ENCODE measurements around the gene ZC3H10.

The ZC3H10 gene

DNA sequence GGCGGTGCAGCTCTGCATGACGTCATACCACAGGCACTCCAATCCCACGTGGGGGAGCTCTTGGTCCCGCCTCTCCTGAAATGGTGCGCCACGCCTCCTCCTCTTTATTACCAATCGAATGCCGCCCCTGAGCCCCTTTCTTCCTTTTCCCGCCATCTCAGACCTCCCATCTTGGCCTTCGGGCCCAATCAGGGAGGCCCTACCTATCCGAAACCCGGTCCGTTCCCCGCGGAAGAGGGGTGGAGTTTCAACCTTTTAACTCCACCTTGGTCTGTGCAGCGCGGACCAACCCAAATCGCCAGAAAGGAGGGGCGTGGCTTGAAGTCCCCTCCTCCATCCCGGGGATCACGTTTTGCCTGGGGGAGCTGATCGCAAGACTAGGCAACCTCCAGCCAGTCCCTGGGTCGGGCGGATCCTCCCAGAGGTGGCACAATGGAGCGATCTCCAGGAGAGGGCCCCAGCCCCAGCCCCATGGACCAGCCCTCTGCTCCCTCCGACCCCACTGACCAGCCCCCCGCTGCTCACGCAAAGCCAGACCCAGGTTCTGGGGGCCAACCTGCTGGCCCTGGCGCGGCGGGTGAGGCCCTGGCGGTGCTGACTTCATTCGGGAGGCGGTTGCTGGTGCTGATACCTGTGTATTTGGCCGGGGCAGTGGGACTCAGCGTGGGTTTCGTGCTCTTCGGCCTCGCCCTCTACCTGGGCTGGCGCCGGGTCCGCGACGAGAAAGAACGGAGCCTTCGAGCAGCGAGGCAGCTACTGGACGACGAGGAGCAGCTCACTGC is 10.0 kb downstream of the ZC3H10 start, which contains the start of gene ESYT1:
TSS of gene ESYT1 (plus strand) at position 380 of the 782 bp plus-strand sequence. CDS start at position 433, 53 bp downstream.
- peak; percentile 99 for DNase-seq (ENCODE audit: low spot score)

DNA sequence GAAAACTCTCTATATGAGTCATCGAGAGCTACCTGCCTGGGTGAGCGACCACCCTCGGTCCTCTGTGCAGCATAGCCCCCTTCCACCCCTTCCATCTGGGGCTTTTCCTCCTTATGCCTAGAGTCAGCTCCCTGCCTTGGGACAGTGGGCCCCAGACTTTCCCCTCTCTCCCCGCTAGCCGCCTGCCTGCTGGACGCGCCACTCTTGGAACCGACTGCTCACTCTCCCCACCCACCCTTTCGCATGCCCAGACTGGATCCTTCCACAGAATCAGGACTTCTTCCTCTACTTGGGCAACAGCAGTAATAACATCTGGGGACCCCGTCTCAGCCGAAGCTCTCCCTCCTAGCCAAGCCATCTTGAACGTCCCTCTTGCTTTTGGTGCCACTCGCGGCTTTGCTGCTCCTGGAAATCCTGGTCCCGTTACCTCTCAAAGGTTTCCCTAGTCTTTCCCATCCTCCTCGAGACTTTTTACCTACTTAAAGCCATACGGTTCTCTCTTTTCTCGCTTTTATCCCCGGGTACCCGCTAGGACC is 10.7 kb downstream of the ZC3H10 start:
- DNase-seq (ENCODE audit: low spot score) = no peak

DNA sequence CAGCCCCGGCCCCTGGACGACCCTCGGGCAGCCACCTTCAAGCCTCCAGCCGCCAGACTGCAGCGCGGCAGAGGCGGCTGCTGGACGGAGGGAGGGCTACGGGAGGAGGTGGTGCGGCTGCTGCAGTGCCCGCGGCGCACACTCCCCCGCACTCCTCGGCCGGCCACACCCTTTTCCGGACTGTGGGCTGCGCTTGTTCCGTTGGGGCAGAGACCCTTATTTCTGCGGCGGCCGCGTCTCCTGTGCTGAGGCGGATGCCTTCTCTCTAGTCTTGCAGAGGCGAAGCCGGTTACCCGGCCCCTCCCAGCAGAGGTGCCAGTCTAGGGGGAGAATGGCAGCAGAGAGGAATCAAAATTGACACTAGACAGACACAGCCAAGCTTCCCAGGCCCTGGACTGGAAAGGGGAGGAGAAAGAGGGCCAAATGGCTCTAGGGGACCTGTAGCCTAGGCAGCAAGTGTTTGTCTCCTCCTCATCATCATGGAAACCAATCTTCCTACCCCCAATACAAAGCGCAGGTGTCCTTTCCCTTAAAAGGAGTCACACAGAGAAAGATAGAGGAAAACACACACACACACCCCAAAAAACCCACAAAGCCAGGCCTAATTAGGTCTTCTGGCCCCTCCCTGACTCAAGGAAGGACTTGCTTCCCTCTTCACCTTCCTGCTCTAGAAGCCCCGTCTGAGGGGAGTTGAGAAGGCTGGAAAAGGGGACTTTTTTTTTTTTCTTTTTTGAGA is 11.3 kb downstream of the ZC3H10 start:
- peak; percentile 83 for DNase-seq (ENCODE audit: low spot score)

- no peak for DNase-seq (ENCODE audit: low spot score)
Observed at GRCh38 chr12:56129942-56130495, 12.0 kb downstream of the ZC3H10 start.

DNA sequence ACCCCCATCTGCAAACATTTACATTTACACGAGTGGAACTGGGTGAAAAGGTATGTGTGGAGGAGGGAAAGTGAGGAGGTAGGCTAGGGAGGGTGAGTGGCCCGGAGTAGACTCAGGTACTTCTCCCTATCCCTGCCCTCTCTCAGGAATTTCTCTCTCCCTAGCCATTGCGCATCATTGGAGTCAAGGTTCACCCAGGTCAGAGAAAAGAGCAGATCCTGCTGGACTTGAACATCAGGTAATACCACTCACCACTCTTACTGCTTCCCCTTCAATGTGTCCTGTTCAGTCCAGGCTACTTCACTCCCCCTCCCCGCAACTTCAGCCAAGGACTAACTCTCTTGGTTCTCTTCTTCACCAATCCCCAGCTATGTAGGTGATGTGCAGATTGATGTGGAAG is 12.8 kb downstream of the ZC3H10 start:
- no peak for DNase-seq (ENCODE audit: low spot score)

DNA sequence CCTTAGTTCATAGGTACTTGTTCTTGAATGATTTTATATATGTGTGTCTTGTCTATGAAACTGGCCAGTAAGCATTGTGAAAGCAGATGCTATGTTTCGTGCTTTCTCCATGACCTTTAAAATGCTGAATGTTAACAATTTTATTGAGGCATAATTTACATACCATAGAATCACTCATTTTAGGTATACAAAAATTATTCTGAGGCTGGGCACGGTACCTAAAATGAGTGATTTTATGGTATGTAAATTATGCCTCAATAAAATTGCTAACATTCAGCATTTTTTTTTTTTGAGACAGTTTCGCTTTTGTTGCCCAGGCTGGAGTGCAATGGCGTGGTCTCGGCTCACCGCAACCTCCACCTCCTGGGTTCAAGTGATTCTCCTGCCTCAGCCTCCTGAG is 16.8 kb downstream of the ZC3H10 start:
- no peak for DNase-seq (ENCODE audit: low spot score)

DNA sequence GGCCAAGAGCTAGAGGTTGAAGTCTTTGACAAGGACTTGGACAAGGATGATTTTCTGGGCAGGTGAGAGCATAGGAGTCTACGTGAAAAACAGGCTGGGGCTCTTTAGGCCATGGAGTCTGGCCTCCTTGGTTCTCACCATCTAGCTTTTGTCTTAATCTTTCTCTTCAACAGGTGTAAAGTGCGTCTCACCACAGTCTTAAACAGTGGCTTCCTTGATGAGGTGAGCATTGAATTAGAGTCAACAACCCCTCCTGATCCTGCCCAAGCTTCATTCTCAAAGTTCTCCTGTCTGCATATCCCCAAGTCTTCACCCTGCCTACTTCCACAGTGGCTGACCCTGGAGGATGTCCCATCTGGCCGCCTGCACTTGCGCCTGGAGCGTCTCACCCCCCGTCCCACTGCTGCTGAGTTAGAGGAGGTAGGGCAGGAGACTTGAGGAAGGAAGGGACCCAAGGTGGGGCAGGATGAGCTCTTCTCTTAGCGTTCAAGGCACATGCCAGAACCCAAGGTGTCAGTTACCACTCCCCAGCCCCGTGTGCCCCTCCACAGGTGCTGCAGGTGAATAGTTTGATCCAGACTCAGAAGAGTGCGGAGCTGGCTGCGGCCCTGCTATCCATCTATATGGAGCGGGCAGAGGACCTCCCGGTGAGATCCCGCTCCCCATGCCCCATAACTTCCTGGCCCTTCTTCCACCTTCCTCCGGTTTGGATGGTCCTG is 19.9 kb downstream of the ZC3H10 start:
- no peak for DNase-seq (ENCODE audit: low spot score)

GRCh38 chr12:56141946-56142784 is 24.1 kb downstream of the ZC3H10 start:
- no peak for DNase-seq (ENCODE audit: low spot score)

DNA sequence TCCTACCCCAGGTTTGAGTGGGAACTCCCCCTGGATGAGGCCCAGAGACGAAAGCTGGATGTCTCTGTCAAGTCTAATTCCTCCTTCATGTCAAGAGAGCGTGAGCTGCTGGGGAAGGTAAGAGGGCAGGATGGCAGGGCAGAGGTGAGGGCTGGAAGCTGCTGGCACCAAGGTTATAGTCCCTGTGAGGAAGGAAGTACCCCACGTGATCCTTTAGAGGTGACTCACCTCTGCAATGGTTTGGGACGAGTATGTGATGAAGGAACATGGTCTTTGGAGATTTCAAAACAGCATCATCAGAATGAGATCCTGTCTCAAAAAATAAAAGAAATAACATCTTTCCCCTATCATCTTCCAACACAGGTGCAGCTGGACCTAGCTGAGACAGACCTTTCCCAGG is 25.2 kb downstream of the ZC3H10 start:
- peak; percentile 45 for DNase-seq (ENCODE audit: low spot score)

DNA sequence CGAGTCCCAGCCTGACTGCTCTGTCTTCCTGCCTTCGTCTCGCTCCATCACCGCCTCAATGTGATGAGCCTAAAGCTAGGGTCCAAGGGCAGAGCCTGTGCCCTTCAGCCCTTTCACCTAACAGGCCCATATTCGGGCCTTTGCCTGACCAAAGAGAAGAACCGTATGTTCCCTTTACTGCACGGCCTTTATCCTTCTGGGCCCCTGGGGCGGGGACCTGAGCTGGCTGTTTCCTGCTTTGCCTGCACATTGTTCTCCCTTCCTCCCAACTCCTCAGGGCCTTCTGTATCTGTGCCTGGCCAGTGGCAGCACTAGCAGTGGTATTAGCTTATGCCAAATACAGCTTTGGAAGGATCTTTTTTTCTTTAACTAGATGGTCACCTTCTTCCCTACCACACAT is 25.8 kb downstream of the ZC3H10 start:
- no peak for DNase-seq (ENCODE audit: low spot score)

DNA sequence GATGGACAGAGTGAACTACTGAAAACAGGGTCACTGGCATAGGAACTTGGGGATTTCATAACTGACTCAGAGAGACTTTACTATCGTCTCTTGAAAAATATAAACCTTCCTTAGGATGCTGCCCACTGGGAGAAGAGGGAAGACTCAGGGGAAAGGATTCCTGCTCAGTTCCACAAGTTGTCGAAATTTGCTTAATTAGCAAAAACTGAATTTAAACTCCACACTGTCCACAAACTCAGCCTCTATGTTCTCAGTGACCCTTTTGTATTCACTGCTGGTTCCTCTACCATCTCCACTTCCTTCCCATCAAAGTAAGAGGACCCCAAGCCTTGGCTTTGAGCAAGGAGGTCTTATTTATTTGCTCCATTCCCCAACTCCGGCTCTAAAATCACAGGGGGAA is 27.2 kb downstream of the ZC3H10 start:
- no peak for DNase-seq (ENCODE audit: low spot score)

DNA sequence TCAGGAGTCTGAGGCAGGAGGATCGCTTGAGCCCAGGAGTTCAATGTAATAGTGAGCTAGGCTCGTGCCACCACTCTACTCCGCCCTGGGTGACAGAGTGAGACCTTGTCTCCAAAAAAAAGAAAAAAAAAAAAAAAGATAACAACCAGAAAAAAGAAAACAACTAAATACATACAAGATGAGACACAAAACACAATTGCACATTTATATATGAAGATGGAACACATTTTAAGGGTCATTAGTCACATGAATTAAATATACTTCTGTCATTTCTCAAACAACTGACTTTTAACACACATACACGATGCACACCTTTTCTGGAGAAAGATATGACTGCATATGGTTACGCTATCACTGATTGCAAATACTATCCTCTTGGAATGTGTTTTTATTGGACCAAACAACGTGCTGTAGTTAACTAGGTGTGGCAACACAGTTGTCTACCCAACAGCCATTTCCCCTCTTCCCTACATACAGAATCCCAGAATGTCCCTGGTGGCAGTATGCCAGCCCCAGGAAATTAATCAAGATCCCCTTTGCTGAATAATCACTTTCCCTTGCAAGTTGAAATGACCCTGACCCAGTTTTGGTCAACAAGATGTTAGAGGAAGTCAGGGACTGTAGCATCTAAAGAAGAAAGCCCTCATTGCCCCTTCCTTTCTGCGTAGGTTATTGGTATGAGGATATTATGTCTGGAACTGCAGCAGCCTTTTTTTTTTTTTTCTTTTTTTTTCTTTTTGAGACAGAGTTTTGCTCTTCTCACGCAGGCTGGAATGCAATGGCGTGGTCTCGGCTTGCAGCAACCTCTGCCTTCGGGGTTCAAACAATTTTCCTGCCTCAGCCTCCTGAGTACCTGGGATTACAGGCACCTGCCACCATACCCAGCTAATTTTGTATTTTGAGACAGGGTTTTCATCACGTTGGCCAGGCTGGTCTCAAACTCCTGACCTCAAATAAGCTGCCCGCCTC is 28.7 kb downstream of the ZC3H10 start:
- DNase-seq (ENCODE audit: low spot score) = no peak

DNA sequence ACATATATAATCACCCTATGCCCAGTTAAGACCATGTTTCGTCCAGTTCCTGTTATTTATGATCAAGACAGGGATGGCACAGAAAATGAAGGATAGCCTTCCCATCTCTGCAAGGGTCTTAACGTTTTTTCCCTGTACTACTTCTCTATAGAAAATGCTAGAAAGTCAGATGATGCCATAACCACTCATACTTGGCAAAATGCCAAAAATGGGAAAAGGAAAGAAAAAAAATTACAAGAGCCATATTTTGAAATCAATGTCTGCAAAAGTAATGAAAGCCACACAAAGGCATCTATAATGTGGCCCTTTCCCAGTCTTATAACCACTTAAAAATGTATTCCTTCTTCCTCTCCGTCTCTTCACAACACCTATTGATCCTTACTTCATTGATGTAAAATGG is 32.5 kb downstream of the ZC3H10 start:
- no peak for DNase-seq (ENCODE audit: low spot score)

DNA sequence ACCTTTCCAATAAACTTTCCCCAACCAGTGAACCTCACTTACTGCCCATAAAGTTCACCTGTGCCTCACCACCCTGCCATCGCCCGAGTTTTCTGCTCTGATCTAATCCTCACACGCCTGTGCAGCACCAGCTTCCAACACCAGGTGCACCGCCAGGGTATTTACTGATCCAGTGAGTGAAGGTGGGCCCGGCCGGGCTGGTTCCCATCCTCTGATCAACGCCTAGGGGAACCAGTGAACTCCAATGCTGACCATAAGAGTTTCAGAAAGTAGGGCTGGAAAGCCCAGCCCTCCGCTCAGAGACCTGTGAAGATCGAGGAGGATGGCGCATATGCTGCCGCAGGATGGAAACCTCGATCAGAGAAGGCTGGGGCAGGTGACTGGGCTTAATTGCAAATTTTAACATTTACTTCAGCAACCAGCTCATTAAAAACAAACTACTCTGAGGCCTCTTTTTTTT is 33.6 kb downstream of the ZC3H10 start:
- peak; percentile 70 for DNase-seq (ENCODE audit: low spot score)

GRCh38 chr12:56152132-56152755 is 34.2 kb downstream of the ZC3H10 start, which contains the start of gene MYL6B:
TSS of gene MYL6B (plus strand) at chr12:56152587. CDS start at chr12:56153919, 1,332 bp downstream.
- DNase-seq (ENCODE audit: low spot score) = peak; percentile 93

- DNase-seq (ENCODE audit: low spot score) = no peak
Observed at GRCh38 chr12:56152756-56153677, 35.0 kb downstream of the ZC3H10 start.

DNA sequence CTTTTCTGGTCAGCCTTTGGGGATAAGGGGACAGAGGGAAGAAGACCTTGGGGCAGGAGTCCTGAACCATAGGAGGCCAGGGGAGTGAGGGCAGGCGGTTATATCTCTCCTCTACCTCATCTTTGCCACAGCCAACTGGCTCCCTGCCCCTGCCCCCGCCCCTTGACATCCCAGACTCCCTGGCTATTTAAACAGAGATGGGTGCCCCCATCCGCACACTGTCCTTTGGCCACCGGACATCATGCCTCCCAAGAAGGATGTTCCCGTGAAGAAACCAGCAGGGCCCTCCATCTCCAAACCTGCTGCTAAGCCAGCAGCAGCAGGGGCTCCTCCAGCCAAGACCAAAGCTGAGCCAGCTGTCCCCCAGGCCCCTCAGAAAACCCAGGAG is 35.6 kb downstream of the ZC3H10 start:
- DNase-seq (ENCODE audit: low spot score) = no peak

DNA sequence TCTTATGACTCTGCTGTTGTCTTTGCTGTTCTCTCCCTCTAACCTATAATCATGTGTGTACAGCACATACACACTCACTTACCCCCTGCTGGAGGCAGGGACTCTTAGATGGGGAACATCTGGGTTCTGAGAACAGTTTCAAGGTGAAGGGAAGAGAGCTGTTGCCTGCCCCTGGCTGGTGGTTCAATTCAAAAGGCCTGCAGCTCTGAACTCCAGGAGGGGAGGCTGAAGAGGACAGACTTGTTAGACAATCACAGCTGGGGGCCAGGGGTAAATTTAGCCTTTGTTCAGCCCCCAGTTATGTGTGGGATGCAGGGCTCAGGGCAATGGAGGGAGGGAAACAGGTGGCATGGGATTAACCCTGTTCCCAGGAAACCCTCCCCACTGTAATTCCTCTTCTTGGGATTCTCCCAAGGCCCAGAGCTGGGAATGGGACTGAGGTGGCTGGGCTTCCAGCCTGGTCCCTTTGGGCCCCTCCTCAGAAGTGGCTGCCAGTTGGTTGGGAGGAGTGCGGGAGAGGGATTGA is 36.2 kb downstream of the ZC3H10 start:
- no peak for DNase-seq (ENCODE audit: low spot score)
